ENCODE results near the gene DGKI. TPM values are rescaled to one million over a fixed set of nuclear protein-coding genes. Genes with fewer than 3 reads are reported as not detected.

The DGKI gene
- polyA plus RNA-seq, 4 donors = 1.5 to 1.8 (median 1.8) TPM

DNA sequence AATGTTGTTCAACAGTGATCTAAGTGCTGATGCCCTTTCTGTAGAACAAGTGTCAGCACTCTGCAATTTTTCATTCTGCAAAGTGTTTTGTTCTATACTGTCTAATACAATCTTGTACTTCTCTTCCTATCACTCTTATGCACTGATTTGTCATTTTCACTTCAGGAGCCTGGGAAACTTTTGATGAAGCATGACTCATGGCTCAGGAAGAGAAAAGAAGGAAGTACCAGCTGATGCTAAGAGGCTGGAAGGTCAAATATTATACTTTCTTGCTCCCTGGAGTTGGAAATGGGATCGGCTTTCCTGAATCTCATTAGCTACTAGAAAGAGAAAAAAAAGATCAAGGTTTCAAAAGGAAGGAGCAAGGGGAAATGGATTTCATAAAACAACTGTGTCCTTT, 45.8 kb downstream of the DGKI start:
- DNase-seq (ENCODE audit: low read depth in 4 of 4, low spot score in 3 of 4) = no peak

- no peak for DNase-seq (ENCODE audit: low read depth in 4 of 4, low spot score in 3 of 4)
These were observed 48.6 kb downstream of the DGKI start for GRCh38 chr7:137798073-137798763.

- no peak for DNase-seq (ENCODE audit: low read depth in 4 of 4, low spot score in 3 of 4)
These were observed 51.6 kb downstream of the DGKI start for GRCh38 chr7:137795211-137795610.

DNA sequence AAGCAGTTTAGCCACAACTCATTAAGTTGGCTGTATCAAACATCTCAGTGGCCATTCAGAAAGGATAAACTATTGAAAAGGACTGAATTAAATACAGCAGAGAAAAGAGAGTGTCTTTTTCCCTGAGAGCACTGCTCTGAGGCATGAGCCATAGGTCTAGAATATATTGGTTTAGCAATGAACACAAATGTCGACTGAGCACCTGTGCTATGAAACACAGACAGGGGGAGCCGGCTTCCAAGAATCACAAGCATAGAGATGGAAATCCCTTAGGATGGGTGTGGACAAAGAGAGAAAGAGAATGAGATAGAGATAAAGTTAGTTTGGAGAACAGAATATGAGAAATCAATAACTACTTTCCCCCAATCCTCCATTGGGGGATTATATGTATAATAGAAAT, 54.8 kb downstream of the DGKI start:
- no peak for DNase-seq (ENCODE audit: low read depth in 4 of 4, low spot score in 3 of 4)

GRCh38 chr7:137790828-137791227, 55.9 kb downstream of the DGKI start:
- DNase-seq (ENCODE audit: low read depth in 4 of 4, low spot score in 3 of 4) = no peak

DNA sequence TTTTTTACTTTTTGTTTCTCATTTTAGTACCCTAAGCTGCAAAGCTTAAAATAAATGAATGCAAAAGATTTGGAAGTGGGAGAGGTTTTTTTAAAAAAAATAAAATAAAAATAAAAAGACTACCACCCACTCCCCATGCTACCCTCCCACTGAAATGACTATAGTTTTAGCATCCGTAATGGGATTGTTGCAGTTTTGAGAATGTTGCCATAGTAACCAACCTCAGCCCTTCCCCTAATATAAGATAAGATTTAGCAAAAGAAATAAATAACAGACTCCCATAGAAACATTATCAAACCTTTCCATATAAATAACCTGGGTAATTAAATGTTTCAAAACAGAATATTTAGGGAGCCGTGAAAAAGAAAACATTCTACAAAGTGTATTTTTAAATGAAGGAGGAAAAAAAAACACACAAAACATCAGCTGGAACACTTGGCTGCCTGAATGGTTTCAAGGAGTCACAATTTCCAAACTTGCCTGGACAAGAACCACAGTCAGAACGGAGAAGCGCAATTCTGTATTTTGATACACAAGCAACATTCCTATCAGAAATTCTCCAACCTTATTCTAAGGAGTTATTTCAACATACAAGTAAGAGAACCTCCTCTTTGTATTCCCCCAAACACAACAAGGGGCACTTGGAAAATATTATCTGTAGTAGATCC, 57.4 kb downstream of the DGKI start:
- no peak for DNase-seq (ENCODE audit: low read depth in 4 of 4, low spot score in 3 of 4)

GRCh38 chr7:137787301-137787976, 59.3 kb downstream of the DGKI start:
- DNase-seq (ENCODE audit: low read depth in 4 of 4, low spot score in 3 of 4) = no peak

GRCh38 chr7:137778511-137778910, 68.3 kb downstream of the DGKI start:
- no peak for DNase-seq (ENCODE audit: low read depth in 4 of 4, low spot score in 3 of 4)

DNA sequence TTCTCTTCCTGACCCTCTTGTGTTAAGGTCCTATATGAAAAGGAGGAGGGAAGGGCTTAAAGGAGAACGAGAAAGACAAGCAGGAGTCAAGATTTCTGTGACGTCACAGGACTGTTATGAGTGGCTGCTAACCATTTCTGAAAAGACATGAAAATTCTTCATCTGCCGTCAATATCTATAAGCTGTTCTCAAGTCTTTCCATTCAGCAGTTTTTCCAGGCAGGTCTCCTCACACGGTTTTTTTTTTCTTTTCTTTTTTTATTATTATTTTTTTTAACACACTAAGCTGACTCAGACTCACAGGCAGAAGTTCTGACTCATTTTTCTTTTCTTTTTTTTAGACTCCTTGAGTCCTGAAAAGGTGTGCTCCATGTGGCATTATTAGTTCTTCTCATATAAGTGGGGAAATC, 72.0 kb downstream of the DGKI start:
- DNase-seq (ENCODE audit: low read depth in 4 of 4, low spot score in 3 of 4) = no peak

DNA sequence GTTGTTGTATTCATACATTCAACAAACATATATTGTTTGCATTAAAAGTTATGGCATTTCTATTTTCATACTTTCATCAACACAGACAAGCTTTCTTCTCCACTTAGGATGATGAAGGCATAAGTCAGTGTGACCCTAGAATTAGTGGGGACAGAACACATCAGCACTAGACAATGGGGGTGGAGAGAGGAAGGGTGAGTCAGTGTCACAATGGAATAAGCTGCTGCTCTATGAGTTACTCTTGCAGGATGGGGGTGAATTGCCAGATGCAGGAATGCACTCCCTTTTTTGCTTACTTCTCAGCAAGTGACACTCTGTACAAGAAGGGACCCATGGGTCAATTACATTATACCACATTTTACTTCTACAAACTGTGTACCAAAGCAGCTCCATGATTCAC, 74.0 kb downstream of the DGKI start:
- no peak for DNase-seq (ENCODE audit: low read depth in 4 of 4, low spot score in 3 of 4)

DNA sequence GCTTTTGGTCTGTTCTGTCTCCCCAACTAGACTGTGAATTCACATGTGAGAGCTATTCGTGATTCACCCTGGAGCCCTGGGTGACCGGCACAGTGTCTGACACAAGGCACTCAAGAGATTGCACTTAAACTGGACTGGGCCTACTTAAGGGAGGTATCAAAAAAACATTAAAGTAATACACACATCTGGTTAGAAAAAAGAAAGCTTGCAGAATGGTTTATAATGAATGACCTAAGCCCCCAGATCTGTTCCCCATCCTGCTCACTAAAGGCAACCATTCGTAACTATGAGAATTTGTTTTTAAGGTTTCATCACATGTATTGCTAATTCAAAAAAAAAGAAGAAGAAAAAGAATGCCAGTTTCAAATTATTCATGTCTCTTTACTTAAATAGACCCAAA, 74.5 kb downstream of the DGKI start:
- no peak for DNase-seq (ENCODE audit: low read depth in 4 of 4, low spot score in 3 of 4)

GRCh38 chr7:137771679-137772078, 75.1 kb downstream of the DGKI start:
- no peak for DNase-seq (ENCODE audit: low read depth in 4 of 4, low spot score in 3 of 4)

DNA sequence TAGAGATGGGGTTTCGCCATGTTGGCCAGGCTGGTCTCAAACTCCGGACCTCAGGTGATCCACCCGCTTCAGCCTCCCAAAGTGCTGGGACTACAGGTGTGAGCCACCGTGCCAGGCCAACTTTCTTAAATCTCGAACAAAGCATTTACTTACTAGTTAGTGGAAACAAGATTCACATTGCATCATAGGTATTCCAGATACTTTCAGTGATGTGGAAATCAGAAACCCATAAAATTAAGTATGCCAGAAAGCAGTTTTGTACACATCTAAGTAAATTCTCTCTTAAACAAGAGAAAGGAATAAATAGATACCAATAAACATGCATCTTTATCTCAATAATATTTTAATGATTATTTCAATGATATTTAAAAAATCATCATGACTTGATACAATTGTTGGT, 75.5 kb downstream of the DGKI start:
- no peak for DNase-seq (ENCODE audit: low read depth in 4 of 4, low spot score in 3 of 4)

- no peak for DNase-seq (ENCODE audit: low read depth in 4 of 4, low spot score in 3 of 4)
These were observed 78.4 kb downstream of the DGKI start for GRCh38 chr7:137768366-137768765.

- DNase-seq (ENCODE audit: low read depth in 4 of 4, low spot score in 3 of 4) = no peak
These were observed 84.4 kb downstream of the DGKI start for GRCh38 chr7:137762334-137762733.

DNA sequence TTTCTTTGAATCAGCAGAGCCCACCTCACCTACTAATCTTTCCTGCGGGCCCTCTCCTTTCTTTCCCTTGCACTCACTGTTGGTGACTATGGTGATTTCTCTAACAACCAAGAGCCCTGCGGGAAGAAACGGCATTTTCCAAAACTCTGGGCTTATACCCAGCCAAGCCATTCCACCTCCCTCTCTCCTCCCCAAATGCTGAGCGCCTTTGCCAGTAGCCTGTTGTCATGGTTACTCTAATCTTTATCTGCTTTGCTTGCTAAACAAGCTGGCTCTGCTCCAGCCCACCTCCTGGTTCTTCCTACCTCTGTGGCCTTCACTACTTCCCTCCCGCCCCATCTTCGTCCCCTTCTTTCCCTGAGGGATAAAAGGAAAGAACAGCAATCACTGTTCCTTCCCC, 86.7 kb downstream of the DGKI start:
- no peak for DNase-seq (ENCODE audit: low read depth in 4 of 4, low spot score in 3 of 4)

- DNase-seq (ENCODE audit: low read depth in 4 of 4, low spot score in 3 of 4) = no peak
These were observed 89.4 kb downstream of the DGKI start for GRCh38 chr7:137757146-137757925.

DNA sequence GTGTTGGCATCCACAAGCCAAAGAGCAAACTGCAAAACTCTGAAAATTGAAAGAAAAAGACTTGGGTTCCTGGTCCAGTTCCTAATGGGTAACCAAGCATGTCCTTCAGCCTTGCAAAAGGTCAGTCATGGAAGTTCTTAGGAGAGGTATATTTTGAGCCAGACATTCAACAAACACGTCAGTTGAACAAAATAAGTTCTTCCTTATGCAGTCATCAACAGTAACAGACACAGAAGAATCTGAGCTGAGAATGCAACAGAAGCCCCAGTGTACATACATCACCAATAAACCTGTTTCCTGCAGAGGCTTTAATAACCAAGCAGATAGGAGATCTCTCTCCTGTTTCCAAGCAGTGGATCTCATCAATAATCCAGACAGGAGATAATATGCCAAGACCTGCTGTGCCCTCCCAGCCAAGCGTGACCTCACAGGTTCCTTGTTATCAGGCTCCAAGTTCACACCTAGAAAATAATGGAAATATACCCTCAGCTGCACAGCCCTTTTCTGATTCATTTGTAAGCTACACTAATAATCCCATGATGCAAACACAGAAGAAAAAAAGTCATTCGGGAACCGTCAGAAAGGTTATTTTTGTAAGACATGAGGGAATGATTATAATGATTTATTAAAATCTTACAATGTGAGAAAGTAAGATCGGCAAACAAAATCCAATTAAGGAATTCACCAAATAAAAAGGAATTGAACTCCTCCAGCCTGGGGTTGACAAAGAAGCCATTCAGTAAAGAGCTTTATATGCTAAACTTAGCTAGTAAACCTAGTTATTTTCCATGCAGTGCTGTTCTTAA, 90.7 kb downstream of the DGKI start:
- no peak for DNase-seq (ENCODE audit: low read depth in 4 of 4, low spot score in 3 of 4)

GRCh38 chr7:137755427-137755826, 91.3 kb downstream of the DGKI start:
- no peak for DNase-seq (ENCODE audit: low read depth in 4 of 4, low spot score in 3 of 4)
